Measurements from ENCODE around the gene ZBED5.

The ZBED5 gene

GRCh38 chr11:10878408-10879214, 20.8 kb upstream of the ZBED5 start:
- DNase-seq, result peak; percentile 43 to 74

- no peak for DNase-seq
Observed at GRCh38 chr11:10876158-10876557, 18.3 kb upstream of the ZBED5 start.

GRCh38 chr11:10875430-10876021, 17.7 kb upstream of the ZBED5 start:
- DNase-seq, result no peak

- no peak for DNase-seq
Observed at GRCh38 chr11:10872097-10872496, 14.2 kb upstream of the ZBED5 start.

GRCh38 chr11:10868352-10868751, 10.5 kb upstream of the ZBED5 start:
- no peak for DNase-seq

- no peak for DNase-seq
Observed at GRCh38 chr11:10866893-10867331, 9.1 kb upstream of the ZBED5 start.

GRCh38 chr11:10865837-10866270, 8.0 kb upstream of the ZBED5 start:
- no peak for DNase-seq

GRCh38 chr11:10864688-10865087, 6.8 kb upstream of the ZBED5 start:
- no peak for DNase-seq

GRCh38 chr11:10862446-10862845, 4.6 kb upstream of the ZBED5 start:
- DNase-seq, result no peak

GRCh38 chr11:10861799-10862198, 3.9 kb upstream of the ZBED5 start:
- no peak for DNase-seq

- no peak for DNase-seq
Observed at GRCh38 chr11:10861047-10861446, 3.2 kb upstream of the ZBED5 start.

- peak; percentile 41 to 43 for DNase-seq
Observed at GRCh38 chr11:10858439-10859325, 829 bp upstream of the ZBED5 start.

GRCh38 chr11:10857459-10857708, 469 bp downstream of the ZBED5 start:
- no peak for DNase-seq

- DNase-seq, result peak in 1 of 2 donors; percentile 37
Observed at GRCh38 chr11:10856689-10857458, 979 bp downstream of the ZBED5 start.

GRCh38 chr11:10855295-10855694, 2.6 kb downstream of the ZBED5 start:
- DNase-seq, result no peak

GRCh38 chr11:10847960-10848860, 9.6 kb downstream of the ZBED5 start:
- no peak for DNase-seq

GRCh38 chr11:10846660-10847059, 11.2 kb downstream of the ZBED5 start:
- DNase-seq, result no peak

- no peak for DNase-seq
Observed at GRCh38 chr11:10845589-10845988, 12.3 kb downstream of the ZBED5 start.

GRCh38 chr11:10844796-10845195, 13.1 kb downstream of the ZBED5 start:
- no peak for DNase-seq

- no peak for DNase-seq
Observed at GRCh38 chr11:10844356-10844755, 13.5 kb downstream of the ZBED5 start.

- no peak for DNase-seq
Observed at GRCh38 chr11:10838881-10839280, 19.0 kb downstream of the ZBED5 start.

- no peak for DNase-seq
Observed at GRCh38 chr11:10838083-10838482, 19.8 kb downstream of the ZBED5 start.

All from CD4-positive, alpha-beta T cell treated with Interleukin-1 beta for 1 hour (primary cell).